ENCODE measurements around the gene SRSF12.

SRSF12 gene

GRCh38 chr6:89048985-89049384 lies 68.9 kb downstream of the SRSF12 start:
- H3K4me3 ChIP-seq (ENCODE audit: low read depth, low read length), result no peak overlapping the region
- no peak for TF ChIP-seq CTCF (IDR thresholded peaks at IDR 0.05; ENCODE audit: borderline replicate concordance, insufficient read depth, low read depth, low read length)

DNA sequence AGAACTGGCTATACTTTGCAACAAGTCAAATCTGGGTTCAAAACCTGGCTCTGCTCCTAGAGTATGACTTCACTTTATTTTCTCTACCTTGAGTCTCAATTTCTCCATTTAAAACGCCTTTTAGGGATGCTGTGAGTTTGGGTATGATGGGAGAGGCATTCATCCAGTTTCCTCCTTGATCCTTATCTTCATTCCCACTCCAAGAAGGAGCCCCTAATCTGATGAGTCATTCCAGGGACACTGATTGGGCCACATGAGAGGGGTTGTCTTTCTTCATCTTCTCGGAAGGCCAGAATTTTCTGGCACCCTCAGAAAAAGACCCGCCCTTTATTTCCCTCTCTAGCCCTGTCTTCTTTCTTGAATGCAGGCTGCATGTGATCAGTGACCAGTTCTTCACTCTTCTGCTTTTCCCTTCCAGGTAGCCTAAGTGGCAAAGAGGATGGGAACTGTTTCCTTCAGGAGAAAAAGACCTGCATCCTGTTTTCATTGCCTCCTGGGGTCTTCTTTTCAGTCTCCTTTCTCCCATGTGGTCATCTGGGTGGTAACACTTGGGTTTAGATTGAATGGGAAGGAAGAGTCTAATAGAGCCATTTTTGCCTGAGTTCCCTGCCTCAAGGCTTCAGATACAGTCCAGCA lies 69.5 kb downstream of the SRSF12 start:
- H3K4me3 ChIP-seq (ENCODE audit: low read depth, low read length), result no peak overlapping the region
- no peak for TF ChIP-seq CTCF (IDR thresholded peaks at IDR 0.05; ENCODE audit: borderline replicate concordance, insufficient read depth, low read depth, low read length)

GRCh38 chr6:89047473-89047872 lies 70.4 kb downstream of the SRSF12 start:
- no peak for TF ChIP-seq CTCF (IDR thresholded peaks at IDR 0.05; ENCODE audit: borderline replicate concordance, insufficient read depth, low read depth, low read length)
- H3K4me3 ChIP-seq (ENCODE audit: low read depth, low read length), result no peak overlapping the region

Measured in GM12875 (cell line).